Measurements from ENCODE around the gene SPTBN1. TPM values are rescaled to one million over a fixed set of nuclear protein-coding genes. Genes with fewer than 3 reads are reported as not detected.
"Not testable (repeated sequence)": the region's sequence is repeated elsewhere in the genome, so short reads cannot be mapped to it uniquely, and the experiment has no call there.

Gene SPTBN1
- total RNA-seq, 1 experiment from 2014 or later, result 202 TPM

DNA sequence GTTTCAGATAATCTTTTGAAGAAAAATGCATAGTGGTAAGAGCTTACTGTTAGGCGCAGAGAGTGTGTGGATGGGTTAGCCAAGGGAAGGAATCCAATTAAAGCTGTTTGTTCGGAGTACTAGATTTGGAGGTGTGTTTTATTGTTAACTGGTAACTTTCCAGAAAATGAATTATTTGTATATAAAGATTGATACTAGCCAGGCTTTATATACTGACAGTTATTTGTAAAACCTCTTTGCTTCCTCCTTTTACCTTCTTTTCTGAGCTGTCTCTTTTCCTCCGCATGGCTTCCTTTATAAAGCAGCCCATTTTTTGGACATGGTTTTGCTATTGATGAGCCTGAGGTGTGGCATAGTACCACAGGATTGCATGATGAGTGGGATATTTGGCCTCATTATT, 25.6 kb downstream of the SPTBN1 start:
- DNase-seq (no peak), ATAC-seq (no peak)
- Histone ChIP-seq H3K27me3 (ENCODE audit: low read length) (no peaks in the 10 kb centered on the region), H3K79me2 (ENCODE audit: low read length) (peaks cover 19% of the 10 kb centered on the region; the same call in 1 of the 2 replicates), H3K27ac (ENCODE audit: low read length) (no peak overlapping the region), H3K9me2 (replicated peaks; ENCODE audit: low read length) (no peaks in the 10 kb centered on the region), H2AFZ (ENCODE audit: low read length) (no peak overlapping the region), H3K4me1 (ENCODE audit: insufficient read depth, low read length) (peaks cover 10% of the 10 kb centered on the region), H3K4me3 (ENCODE audit: low read length) (no peak overlapping the region), H3K36me3 (ENCODE audit: low read depth, low read length) (no peaks in the 10 kb centered on the region), H3F3A (ENCODE audit: low read length, unreplicated experiment) (no peaks in the 10 kb centered on the region), H3K9me3 (ENCODE audit: low read length) (no peaks in the 10 kb centered on the region), H3K4me2 (ENCODE audit: low read length) (no peak overlapping the region), H4K20me1 (ENCODE audit: low read length) (no peaks in the 10 kb centered on the region), H3K9ac (ENCODE audit: low read length) (no peak overlapping the region)
- TF ChIP-seq EZH2 (IDR thresholded peaks at IDR 0.05; ENCODE audit: low read length, unreplicated experiment) (no peak), EZH2phosphoT487 (IDR thresholded peaks at IDR 0.05; ENCODE audit: borderline replicate concordance, low read length) (no peak)
- TF ChIP-seq, protein P1, sequence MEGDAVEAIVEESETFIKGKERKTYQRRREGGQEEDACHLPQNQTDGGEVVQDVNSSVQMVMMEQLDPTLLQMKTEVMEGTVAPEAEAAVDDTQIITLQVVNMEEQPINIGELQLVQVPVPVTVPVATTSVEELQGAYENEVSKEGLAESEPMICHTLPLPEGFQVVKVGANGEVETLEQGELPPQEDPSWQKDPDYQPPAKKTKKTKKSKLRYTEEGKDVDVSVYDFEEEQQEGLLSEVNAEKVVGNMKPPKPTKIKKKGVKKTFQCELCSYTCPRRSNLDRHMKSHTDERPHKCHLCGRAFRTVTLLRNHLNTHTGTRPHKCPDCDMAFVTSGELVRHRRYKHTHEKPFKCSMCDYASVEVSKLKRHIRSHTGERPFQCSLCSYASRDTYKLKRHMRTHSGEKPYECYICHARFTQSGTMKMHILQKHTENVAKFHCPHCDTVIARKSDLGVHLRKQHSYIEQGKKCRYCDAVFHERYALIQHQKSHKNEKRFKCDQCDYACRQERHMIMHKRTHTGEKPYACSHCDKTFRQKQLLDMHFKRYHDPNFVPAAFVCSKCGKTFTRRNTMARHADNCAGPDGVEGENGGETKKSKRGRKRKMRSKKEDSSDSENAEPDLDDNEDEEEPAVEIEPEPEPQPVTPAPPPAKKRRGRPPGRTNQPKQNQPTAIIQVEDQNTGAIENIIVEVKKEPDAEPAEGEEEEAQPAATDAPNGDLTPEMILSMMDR (conservative IDR thresholded peaks at IDR 0.05; ENCODE audit: low read depth, low read length), result no peak
- intact Hi-C loops (cut with micrococcal nuclease), result no loop called here
- no TSS peak for BruUV-seq (replicated peaks)
- ChIA-PET CTCF (no interaction called here), POLR2A (ENCODE audit: unreplicated experiment) (no interaction called here)

DNA sequence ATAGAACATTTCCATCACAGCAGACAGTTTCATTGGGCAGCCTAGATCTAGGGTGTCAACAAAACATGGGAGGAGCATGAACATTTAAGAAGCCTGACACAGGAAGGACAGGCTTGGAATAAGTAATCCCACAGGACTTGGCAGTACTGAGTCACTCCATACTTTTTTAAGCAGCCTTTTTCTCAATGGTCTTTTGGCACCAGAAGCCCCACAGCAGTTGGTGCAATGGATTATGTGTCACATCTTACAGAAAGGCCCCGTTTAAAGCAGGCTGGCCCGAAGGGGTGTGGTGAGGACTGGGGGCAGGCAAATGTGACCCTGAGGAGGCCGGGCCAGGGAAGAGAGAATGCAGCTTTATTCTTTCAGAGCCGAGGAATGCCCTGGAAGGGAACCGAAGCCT, 26.6 kb downstream of the SPTBN1 start:
- peaks cover 10% of the 10 kb centered on the region for H3K4me1 ChIP-seq (ENCODE audit: insufficient read depth, low read length)
- no peak for TF ChIP-seq EZH2phosphoT487 (IDR thresholded peaks at IDR 0.05; ENCODE audit: borderline replicate concordance, low read length)
- TF ChIP-seq, protein P1 (conservative IDR thresholded peaks at IDR 0.05; ENCODE audit: low read depth, low read length), result no peak
- TF ChIP-seq EZH2 (IDR thresholded peaks at IDR 0.05; ENCODE audit: low read length, unreplicated experiment), result no peak
- POLR2A ChIA-PET (ENCODE audit: unreplicated experiment), result no interaction called here
- no peaks in the 10 kb centered on the region for H4K20me1 ChIP-seq (ENCODE audit: low read length)
- peaks cover 19% of the 10 kb centered on the region; the same call in 1 of the 2 replicates for H3K79me2 ChIP-seq (ENCODE audit: low read length)
- no peak overlapping the region for H3K27ac ChIP-seq (ENCODE audit: low read length)
- CTCF ChIA-PET, result no interaction called here
- no peak overlapping the region for H3K9ac ChIP-seq (ENCODE audit: low read length)
- BruUV-seq (replicated peaks), result no TSS peak
- no peak overlapping the region for H3K4me2 ChIP-seq (ENCODE audit: low read length)
- H3K36me3 ChIP-seq (ENCODE audit: low read depth, low read length), result no peaks in the 10 kb centered on the region
- H3K9me2 ChIP-seq (replicated peaks; ENCODE audit: low read length), result no peaks in the 10 kb centered on the region
- no peak overlapping the region for H2AFZ ChIP-seq (ENCODE audit: low read length)
- intact Hi-C loops (cut with micrococcal nuclease), result no loop called here
- ATAC-seq (peak; percentile 18; the same call in 1 of the 2 replicates), DNase-seq (peak; percentile 28)
- H3F3A ChIP-seq (ENCODE audit: low read length, unreplicated experiment), result no peaks in the 10 kb centered on the region
- H3K27me3 ChIP-seq (ENCODE audit: low read length), result no peaks in the 10 kb centered on the region
- no peaks in the 10 kb centered on the region for H3K9me3 ChIP-seq (ENCODE audit: low read length)
- H3K4me3 ChIP-seq (ENCODE audit: low read length), result no peak overlapping the region

DNA sequence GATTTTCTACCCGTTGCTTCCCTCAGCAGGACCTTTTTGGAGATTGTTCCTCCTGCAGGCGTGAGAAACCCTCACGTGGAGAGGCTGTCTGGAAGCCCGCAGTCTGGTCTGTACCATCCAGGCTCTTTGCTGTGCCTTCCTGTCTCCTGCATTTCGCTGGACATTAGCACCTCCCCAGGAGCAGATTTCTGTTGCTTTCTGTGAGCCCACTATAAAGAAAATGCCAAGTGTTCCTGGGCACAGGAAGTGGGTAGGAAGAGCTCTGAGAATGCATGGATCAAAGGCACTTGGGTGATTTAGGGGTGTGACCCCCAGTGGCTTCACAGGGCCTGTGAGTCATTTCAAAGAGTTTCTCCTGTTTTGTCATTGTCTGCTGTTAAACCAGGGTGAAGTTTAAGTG, 27.3 kb downstream of the SPTBN1 start:
- BruUV-seq (replicated peaks), result no TSS peak
- ChIA-PET POLR2A (ENCODE audit: unreplicated experiment) (no interaction called here), CTCF (no interaction called here)
- H3K9ac ChIP-seq (ENCODE audit: low read length), result no peak overlapping the region
- H3K27me3 ChIP-seq (ENCODE audit: low read length), result no peaks in the 10 kb centered on the region
- DNase-seq, result peak; percentile 38
- H3F3A ChIP-seq (ENCODE audit: low read length, unreplicated experiment), result no peaks in the 10 kb centered on the region
- H3K27ac ChIP-seq (ENCODE audit: low read length), result no peak overlapping the region
- H3K9me3 ChIP-seq (ENCODE audit: low read length), result no peaks in the 10 kb centered on the region
- H3K36me3 ChIP-seq (ENCODE audit: low read depth, low read length), result no peaks in the 10 kb centered on the region
- peaks cover 10% of the 10 kb centered on the region for H3K4me1 ChIP-seq (ENCODE audit: insufficient read depth, low read length)
- no peaks in the 10 kb centered on the region for H3K9me2 ChIP-seq (replicated peaks; ENCODE audit: low read length)
- no peak overlapping the region for H3K4me2 ChIP-seq (ENCODE audit: low read length)
- peaks cover 19% of the 10 kb centered on the region; the same call in 1 of the 2 replicates for H3K79me2 ChIP-seq (ENCODE audit: low read length)
- intact Hi-C loops (cut with micrococcal nuclease), result no loop called here
- ATAC-seq, result peak; percentile 57
- no peak overlapping the region for H2AFZ ChIP-seq (ENCODE audit: low read length)
- H3K4me3 ChIP-seq (ENCODE audit: low read length), result no peak overlapping the region
- TF ChIP-seq EZH2phosphoT487 (IDR thresholded peaks at IDR 0.05; ENCODE audit: borderline replicate concordance, low read length) (no peak), EZH2 (IDR thresholded peaks at IDR 0.05; ENCODE audit: low read length, unreplicated experiment) (no peak)
- TF ChIP-seq, protein P1 (conservative IDR thresholded peaks at IDR 0.05; ENCODE audit: low read depth, low read length), result no peak
- H4K20me1 ChIP-seq (ENCODE audit: low read length), result no peaks in the 10 kb centered on the region

DNA sequence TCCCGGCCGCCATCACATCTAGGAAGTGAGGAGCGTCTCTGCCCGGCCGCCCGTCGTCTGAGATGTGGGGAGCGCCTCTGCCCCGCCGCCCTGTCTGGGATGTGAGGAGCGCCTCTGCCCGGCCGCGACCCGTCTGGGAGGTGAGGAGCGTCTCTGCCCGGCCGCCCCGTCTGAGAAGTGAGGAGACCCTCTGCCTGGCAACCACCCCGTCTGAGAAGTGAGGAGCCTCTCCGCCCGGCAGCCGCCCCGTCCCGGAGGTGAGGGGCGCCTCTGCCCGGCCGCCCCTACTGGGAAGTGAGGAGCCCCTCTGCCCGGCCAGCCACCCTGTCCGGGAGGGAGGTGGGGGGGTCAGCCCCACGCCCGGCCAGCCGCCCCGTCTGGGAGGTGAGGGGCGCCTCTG, 29.6 kb downstream of the SPTBN1 start:
- H3K79me2 ChIP-seq (ENCODE audit: low read length); H3K4me3 ChIP-seq (ENCODE audit: low read length); H3K9ac ChIP-seq (ENCODE audit: low read length); DNase-seq; CTCF ChIA-PET; H3K27me3 ChIP-seq (ENCODE audit: low read length); ATAC-seq; H3F3A ChIP-seq (ENCODE audit: low read length, unreplicated experiment); POLR2A ChIA-PET (ENCODE audit: unreplicated experiment); H3K36me3 ChIP-seq (ENCODE audit: low read depth, low read length); H3K9me2 ChIP-seq (replicated peaks; ENCODE audit: low read length); intact Hi-C loops (cut with micrococcal nuclease); H3K9me3 ChIP-seq (ENCODE audit: low read length); H3K27ac ChIP-seq (ENCODE audit: low read length); H2AFZ ChIP-seq (ENCODE audit: low read length); H3K4me2 ChIP-seq (ENCODE audit: low read length); H4K20me1 ChIP-seq (ENCODE audit: low read length); BruUV-seq (replicated peaks): not testable (repeated sequence)
- peaks cover 10% of the 10 kb centered on the region for H3K4me1 ChIP-seq (ENCODE audit: insufficient read depth, low read length)

All from PC-3 (cell line).